ENCODE results near the gene NEK1. TPM values are rescaled to one million over a fixed set of nuclear protein-coding genes. Genes with fewer than 3 reads are reported as not detected.
"Not testable (repeated sequence)": the region's sequence is repeated elsewhere in the genome, so short reads cannot be mapped to it uniquely, and the experiment has no call there.

NEK1 gene
- total RNA-seq, 1 donor from 2014 or later, result 13.0 TPM

DNA sequence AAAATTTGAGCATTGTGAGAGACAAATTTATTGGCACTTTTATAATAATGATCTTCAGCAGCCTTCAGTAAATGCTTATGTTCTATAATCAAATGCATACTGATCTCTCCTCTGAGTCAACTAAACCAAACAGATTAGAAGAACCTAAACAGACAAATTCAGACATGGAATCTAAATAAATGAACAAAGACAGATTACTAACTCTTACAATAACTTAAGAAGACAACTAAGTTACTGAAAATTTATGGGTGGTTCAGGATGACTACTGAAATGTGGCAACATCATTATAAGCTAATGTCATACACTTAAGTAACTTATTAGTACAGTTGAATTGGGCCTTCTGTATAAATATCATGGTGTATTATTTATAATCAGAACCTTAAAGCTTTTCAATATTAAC, 127.3 kb downstream of the NEK1 start:
- TF ChIP-seq, protein P1, sequence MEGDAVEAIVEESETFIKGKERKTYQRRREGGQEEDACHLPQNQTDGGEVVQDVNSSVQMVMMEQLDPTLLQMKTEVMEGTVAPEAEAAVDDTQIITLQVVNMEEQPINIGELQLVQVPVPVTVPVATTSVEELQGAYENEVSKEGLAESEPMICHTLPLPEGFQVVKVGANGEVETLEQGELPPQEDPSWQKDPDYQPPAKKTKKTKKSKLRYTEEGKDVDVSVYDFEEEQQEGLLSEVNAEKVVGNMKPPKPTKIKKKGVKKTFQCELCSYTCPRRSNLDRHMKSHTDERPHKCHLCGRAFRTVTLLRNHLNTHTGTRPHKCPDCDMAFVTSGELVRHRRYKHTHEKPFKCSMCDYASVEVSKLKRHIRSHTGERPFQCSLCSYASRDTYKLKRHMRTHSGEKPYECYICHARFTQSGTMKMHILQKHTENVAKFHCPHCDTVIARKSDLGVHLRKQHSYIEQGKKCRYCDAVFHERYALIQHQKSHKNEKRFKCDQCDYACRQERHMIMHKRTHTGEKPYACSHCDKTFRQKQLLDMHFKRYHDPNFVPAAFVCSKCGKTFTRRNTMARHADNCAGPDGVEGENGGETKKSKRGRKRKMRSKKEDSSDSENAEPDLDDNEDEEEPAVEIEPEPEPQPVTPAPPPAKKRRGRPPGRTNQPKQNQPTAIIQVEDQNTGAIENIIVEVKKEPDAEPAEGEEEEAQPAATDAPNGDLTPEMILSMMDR (conservative IDR thresholded peaks at IDR 0.05), result no peak
- Mint-ChIP-seq H3K36me3 (ENCODE audit: low read depth) (peaks cover 18% of the 10 kb centered on the region), H3K9me3 (peaks cover 6% of the 10 kb centered on the region), H3K27ac (ENCODE audit: unreplicated experiment) (no peak overlapping the region), H3K4me1 (no peaks in the 10 kb centered on the region), H3K4me3 (no peak overlapping the region), H3K27me3 (ENCODE audit: low read depth) (no peaks in the 10 kb centered on the region)
- DNase-seq (ENCODE audit: low read depth, low spot score), result no peak

DNA sequence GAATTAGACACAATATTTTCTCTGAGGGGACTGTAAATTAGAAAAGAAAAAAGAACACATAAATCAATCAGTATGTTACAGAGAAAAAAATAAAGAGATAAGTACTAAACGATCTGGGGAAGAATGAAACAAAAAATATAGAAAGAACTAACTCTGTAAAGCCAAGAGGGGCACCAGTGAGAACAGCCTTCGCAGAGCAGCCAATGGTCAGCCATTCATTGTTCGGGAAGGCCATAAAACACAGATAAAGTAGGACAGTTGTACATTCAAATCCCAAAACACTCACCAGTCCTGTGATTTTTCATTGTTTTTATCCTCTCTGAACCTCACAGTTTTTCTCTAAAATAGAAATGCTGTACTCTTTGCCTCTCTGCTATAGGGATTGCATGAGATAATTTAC, 127.9 kb downstream of the NEK1 start:
- no peaks in the 10 kb centered on the region for H3K27me3 Mint-ChIP-seq (ENCODE audit: low read depth)
- no peak for DNase-seq (ENCODE audit: low read depth, low spot score)
- peaks cover 16% of the 10 kb centered on the region for H3K36me3 Mint-ChIP-seq (ENCODE audit: low read depth)
- H3K4me3 Mint-ChIP-seq, result no peak overlapping the region
- H3K4me1 Mint-ChIP-seq, result no peaks in the 10 kb centered on the region
- H3K9me3 Mint-ChIP-seq, result peaks cover 6% of the 10 kb centered on the region
- TF ChIP-seq, protein P1 (conservative IDR thresholded peaks at IDR 0.05), result peak; percentile 18
- H3K27ac Mint-ChIP-seq (ENCODE audit: unreplicated experiment), result no peak overlapping the region

DNA sequence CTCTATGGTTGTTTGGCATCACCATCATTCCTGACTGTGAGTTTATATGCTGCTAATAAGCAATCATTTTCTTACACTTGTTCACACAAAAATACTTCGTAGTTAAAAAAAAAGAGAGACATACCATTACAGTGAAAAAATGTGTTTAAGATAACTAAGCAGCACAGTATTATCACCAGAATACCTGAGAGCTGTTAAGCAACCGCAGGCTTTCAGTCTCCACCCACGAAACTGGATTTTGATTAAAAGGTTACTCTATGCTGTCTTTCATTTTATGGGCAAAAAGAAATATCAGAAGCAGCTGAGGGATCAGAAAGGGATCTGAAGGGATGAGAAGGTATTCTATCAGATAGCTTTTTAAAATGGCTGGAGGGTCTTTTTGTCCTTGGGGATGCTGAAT, 148.3 kb downstream of the NEK1 start:
- TF ChIP-seq, protein P1 (conservative IDR thresholded peaks at IDR 0.05), result no peak

DNA sequence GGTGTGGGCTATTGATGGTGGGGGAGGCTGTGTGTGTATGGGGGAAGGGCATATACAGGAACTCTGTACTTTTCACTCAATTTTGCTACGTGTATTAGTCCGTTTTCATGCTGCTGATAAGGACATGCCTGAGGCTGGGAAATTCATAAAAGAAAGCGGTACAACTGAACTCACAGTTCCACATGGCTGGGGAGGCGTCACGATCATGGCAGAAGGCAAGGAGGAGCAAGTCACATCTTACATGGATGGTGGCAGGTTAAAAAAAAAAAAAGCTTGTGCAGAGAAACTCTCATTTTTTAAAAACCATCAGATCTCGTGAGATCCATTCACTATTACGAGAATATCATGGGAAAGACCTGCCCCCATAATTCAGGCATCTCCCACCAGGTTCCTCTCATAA, 152.3 kb downstream of the NEK1 start:
- Mint-ChIP-seq H3K36me3 (ENCODE audit: low read depth) (peaks cover 38% of the 10 kb centered on the region), H3K9me3 (peaks cover 9% of the 10 kb centered on the region), H3K27ac (ENCODE audit: unreplicated experiment) (no peak overlapping the region), H3K4me3 (no peak overlapping the region), H3K27me3 (ENCODE audit: low read depth) (no peaks in the 10 kb centered on the region), H3K4me1 (no peaks in the 10 kb centered on the region)
- DNase-seq (ENCODE audit: low read depth, low spot score), result no peak
- TF ChIP-seq, protein P1 (conservative IDR thresholded peaks at IDR 0.05), result no peak

More for the DNA sequence above, 148.3 kb downstream of the NEK1 start:
- Mint-ChIP-seq H3K27me3 (ENCODE audit: low read depth) (no peaks in the 10 kb centered on the region), H3K27ac (ENCODE audit: unreplicated experiment) (no peak overlapping the region), H3K9me3 (peaks cover 10% of the 10 kb centered on the region), H3K36me3 (ENCODE audit: low read depth) (peaks cover 29% of the 10 kb centered on the region), H3K4me3 (no peak overlapping the region), H3K4me1 (no peaks in the 10 kb centered on the region)
- DNase-seq (ENCODE audit: low read depth, low spot score), result no peak

DNA sequence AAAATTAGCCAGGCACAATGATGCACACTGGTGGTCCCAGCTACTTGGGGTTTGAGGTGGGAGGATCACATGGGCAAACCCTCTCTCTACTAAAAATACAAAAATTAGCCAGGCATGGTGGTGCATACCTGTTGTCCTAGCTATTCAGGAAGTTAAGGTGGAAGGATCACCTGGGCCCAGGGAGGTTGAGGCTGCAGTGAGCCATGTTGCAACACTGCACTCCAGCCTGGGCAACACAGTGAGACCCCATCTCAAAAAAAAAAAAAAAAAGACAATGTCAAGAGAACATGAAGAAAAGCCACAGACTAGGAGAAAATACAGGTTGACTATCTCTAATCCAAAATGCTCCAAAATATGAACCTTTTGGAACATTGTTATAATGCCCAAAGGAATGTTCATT, 153.8 kb downstream of the NEK1 start:
- no peaks in the 10 kb centered on the region for H3K4me1 Mint-ChIP-seq
- H3K27ac Mint-ChIP-seq (ENCODE audit: unreplicated experiment), result no peak overlapping the region
- TF ChIP-seq, protein P1 (conservative IDR thresholded peaks at IDR 0.05), result no peak
- H3K36me3 Mint-ChIP-seq (ENCODE audit: low read depth), result peaks cover 46% of the 10 kb centered on the region
- no peak for DNase-seq (ENCODE audit: low read depth, low spot score)
- H3K27me3 Mint-ChIP-seq (ENCODE audit: low read depth), result no peaks in the 10 kb centered on the region
- peaks cover 15% of the 10 kb centered on the region for H3K9me3 Mint-ChIP-seq
- H3K4me3 Mint-ChIP-seq, result no peak overlapping the region

DNA sequence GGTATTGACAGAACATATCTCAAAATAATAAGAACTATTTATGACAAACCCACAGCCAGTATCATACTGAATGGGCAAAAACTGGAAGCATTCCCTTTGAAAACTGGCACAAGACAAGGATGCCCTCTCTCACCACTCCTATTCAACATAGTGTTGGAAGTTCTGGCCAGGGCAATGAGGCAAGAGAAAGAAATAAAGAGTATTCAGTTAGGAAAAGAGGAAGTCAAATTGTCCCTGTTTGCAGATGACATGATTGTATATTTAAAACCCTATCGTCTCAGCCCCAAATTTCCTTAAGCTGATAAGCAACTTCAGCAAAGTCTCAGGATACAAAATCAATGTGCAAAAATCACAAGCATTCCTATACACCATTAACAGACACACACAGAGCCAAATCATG, 159.7 kb downstream of the NEK1 start:
- not testable (repeated sequence) for DNase-seq (ENCODE audit: low read depth, low spot score); H3K27me3 Mint-ChIP-seq (ENCODE audit: low read depth); H3K4me1 Mint-ChIP-seq; H3K4me3 Mint-ChIP-seq; H3K27ac Mint-ChIP-seq (ENCODE audit: unreplicated experiment)
- H3K9me3 Mint-ChIP-seq, result peaks cover 21% of the 10 kb centered on the region
- H3K36me3 Mint-ChIP-seq (ENCODE audit: low read depth), result peaks cover 66% of the 10 kb centered on the region

DNA sequence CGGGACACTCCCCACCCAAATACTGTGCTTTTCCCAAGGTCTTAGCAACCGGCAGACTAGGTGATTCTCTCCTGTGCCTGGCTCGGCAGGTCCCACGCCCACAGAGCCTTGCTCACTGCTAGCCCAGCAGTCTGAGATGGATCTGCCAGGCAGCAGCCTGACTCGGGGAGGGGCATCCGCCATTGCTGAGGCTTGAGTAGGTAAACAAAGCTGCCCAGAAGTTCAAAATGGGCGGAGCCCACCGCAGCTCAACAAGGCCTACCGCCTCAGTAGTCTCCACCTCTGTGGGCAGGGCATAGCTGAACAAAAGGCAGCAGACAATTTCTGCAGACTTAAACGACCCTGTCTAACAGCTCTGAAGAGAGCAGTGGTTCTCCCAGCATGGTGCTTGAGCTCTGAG, 163.4 kb downstream of the NEK1 start:
- H3K4me3 Mint-ChIP-seq; H3K27ac Mint-ChIP-seq (ENCODE audit: unreplicated experiment); DNase-seq (ENCODE audit: low read depth, low spot score); H3K4me1 Mint-ChIP-seq; H3K27me3 Mint-ChIP-seq (ENCODE audit: low read depth): not testable (repeated sequence)
- Mint-ChIP-seq H3K36me3 (ENCODE audit: low read depth) (peaks cover 76% of the 10 kb centered on the region), H3K9me3 (peaks cover 24% of the 10 kb centered on the region)
